GM10248 (cell line): ENCODE results near the gene TNFAIP3.

Experiments used
- CTCF ChIA-PET: fragments of 300-600 bp; sonication (Branson Sonifier 250); formaldehyde crosslinking; extraction: SDS; loops from one replicate; lab custom pipeline; 2021; ENCODE audit warnings: antibody characterized with exemption; lab: Yijun Ruan, JAX
- POLR2A ChIA-PET: fragments of 350-650 bp; sonication (Branson Sonifier 250); formaldehyde crosslinking; extraction: SDS; loops from one replicate; lab custom pipeline; 2020; ENCODE audit warnings: antibody characterized with exemption; lab: Yijun Ruan, JAX
- DNase-seq: peaks from one replicate; pipeline ENCODE4 v3.0.0; 2012; ENCODE audit errors: extremely low spot score
- CTCF ChIP-seq: IDR thresholded peaks from 2 replicates; pipeline ENCODE4 v1.5.1; 2012; ENCODE audit warnings: mild to moderate bottlenecking, low read depth; ENCODE audit errors: extremely low read depth, missing control alignments, control extremely low read depth

Gene TNFAIP3

GRCh38 chr6:137870308-137870644 is 3.2 kb downstream of the TNFAIP3 start:
- ChIA-PET POLR2A (interaction anchor here (0.6 to 3.2 kb wide), 7 partner anchors 11 to 162 kb away, joined by 3 to 14 read pairs (median 4); no protein-coding TSS in a partner anchor), CTCF (interaction anchor here (0.7 to 9.4 kb wide), 35 partner anchors 9 to 219 kb away, joined by 3 to 138 read pairs (median 5); no protein-coding TSS in a partner anchor)
- no peak for DNase-seq
- no peak for TF ChIP-seq CTCF

- TF ChIP-seq CTCF, result no peak
- DNase-seq, result peak; percentile 44
- ChIA-PET POLR2A (interaction anchor here (0.6 to 3.2 kb wide), 9 partner anchors 11 to 163 kb away, joined by 3 to 14 read pairs (median 4); no protein-coding TSS in a partner anchor), CTCF (interaction anchor here (1.0 to 9.4 kb wide), 39 partner anchors 8 to 775 kb away, joined by 3 to 138 read pairs (median 5); no protein-coding TSS in a partner anchor)
Observed at GRCh38 chr6:137870744-137871247, 3.7 kb downstream of the TNFAIP3 start.

- POLR2A ChIA-PET, result interaction anchor here (0.7 to 3.2 kb wide), 5 partner anchors 10 to 163 kb away, joined by 3 to 14 read pairs (median 7); no protein-coding TSS in a partner anchor
- no peak for TF ChIP-seq CTCF
- CTCF ChIA-PET, result interaction anchor here (1.0 to 9.4 kb wide), 36 partner anchors 8 to 776 kb away, joined by 3 to 138 read pairs (median 5); no protein-coding TSS in a partner anchor
- no peak for DNase-seq
Observed at GRCh38 chr6:137871291-137871690, 4.2 kb downstream of the TNFAIP3 start.

GRCh38 chr6:137871831-137872454 is 4.9 kb downstream of the TNFAIP3 start:
- CTCF ChIA-PET, result interaction anchor here (0.9 to 9.4 kb wide), 19 partner anchors 7 to 173 kb away, joined by 3 to 138 read pairs (median 6); no protein-coding TSS in a partner anchor
- TF ChIP-seq CTCF, result no peak
- DNase-seq, result no peak
- POLR2A ChIA-PET, result interaction anchor here (2.2 to 3.2 kb wide), 2 partner anchors 10 to 73 kb away, joined by 10 to 14 read pairs; no protein-coding TSS in a partner anchor

- ChIA-PET CTCF (interaction anchor here (0.9 to 9.4 kb wide), 12 partner anchors 7 to 174 kb away, joined by 3 to 138 read pairs (median 11); no protein-coding TSS in a partner anchor), POLR2A (interaction anchor here (1.2 to 3.2 kb wide), 3 partner anchors 9 to 72 kb away, joined by 3 to 14 read pairs (median 10); no protein-coding TSS in a partner anchor)
- DNase-seq, result no peak
- no peak for TF ChIP-seq CTCF
Observed at GRCh38 chr6:137872581-137873115, 5.6 kb downstream of the TNFAIP3 start.

- peak; percentile 54 for DNase-seq
- no peak for TF ChIP-seq CTCF
- CTCF ChIA-PET, result interaction anchor here (0.9 to 9.4 kb wide), 9 partner anchors 38 to 169 kb away, joined by 3 to 138 read pairs (median 4); no protein-coding TSS in a partner anchor
- POLR2A ChIA-PET, result interaction anchor here (1.2 kb wide), 1 partner anchor 18 kb away, joined by 3 read pairs; no protein-coding TSS in a partner anchor
Observed at GRCh38 chr6:137873273-137873762, 6.3 kb downstream of the TNFAIP3 start.
